NCI-H146 treated with DMSO at 0.1 percent for 48 hours (cell line): ENCODE results near the gene MYO5B.
"Not testable (repeated sequence)": the region's sequence is repeated elsewhere in the genome, so short reads cannot be mapped to it uniquely, and the experiment has no call there.

Experiments used
- DNase-seq: peaks from one replicate; lab custom pipeline; 2025; ENCODE audit not compliant: unreplicated experiment; lab: John Stamatoyannopoulos, UW

MYO5B gene

DNA sequence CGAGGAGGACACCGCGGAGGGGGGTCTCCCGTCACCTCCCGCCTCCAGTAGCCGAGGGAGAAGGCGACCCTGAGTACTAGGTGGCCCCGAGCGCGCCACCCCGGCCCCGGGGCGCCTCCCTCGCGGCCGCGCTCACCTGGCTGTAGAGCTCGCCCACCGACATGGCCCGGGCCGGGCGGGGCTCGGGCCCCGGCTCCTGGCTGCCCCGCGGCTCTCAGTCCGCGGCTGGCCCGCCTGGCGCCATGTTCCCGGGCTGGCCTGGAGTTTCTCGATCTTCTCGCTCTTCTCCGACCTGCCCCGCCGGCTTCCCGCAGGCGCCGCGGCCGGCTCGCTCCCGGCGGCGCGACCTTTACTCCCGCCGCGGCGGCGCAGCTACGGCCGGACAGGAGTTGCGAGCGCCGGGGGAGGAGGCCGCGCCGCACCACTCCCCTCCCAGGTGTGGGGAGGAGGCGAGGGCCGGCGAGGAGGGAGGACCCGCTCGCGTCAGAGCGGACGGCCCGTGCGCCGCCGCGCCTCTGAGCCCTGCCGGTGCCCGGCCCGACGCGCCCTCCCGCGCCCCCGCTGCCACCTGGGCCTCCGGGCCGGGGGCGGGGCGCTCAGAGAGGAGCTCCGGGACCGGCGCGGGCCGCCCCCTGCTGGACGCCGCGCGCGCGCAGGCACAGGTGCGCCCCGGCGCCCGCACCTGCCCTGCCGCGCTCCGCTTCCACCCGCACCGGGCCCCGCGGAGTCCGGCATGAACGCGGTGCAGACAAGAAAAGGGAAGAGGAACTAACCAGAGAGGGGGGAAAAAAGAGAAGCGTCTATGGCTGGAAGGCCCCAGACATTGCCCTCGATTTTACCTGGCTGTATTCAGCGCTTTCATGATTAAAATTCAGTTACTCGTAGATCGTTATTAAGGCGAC, at the start of gene MYO5B:
Gene MYO5B, minus strand, starts transcription at position 517 of the 902 bp plus-strand sequence. Its CDS starts 354 bp downstream, at position 163.
- DNase-seq, result peak; percentile 47

- DNase-seq, result not testable (repeated sequence)
These were observed 46.8 kb upstream of the MYO5B start for GRCh38 chr18:50241768-50242167.

- no peak for DNase-seq
These were observed 45.2 kb upstream of the MYO5B start for GRCh38 chr18:50240080-50240563.

GRCh38 chr18:50232419-50232818, 37.5 kb upstream of the MYO5B start:
- no peak for DNase-seq

- no peak for DNase-seq
These were observed 36.7 kb upstream of the MYO5B start for GRCh38 chr18:50231621-50232020.

DNA sequence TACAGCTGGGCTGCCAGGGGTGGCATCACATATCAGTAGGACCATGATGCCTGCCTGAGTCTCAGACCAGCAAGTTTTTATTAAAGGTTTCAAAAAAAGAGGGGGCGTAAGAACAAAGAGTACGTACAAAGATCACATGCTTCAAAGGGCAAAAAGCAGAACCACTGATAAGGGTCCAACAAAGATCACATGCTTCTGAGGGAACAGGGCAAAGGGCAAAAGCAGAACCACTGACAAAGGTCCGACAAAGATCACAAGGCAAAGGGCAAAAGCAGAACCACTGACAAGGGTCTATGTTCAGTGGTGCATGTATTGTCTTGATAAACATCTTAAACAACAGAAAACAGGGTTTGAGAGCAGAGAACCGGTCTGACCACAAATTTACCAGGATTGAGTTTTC, 25.3 kb upstream of the MYO5B start:
- not testable (repeated sequence) for DNase-seq

GRCh38 chr18:50218432-50219197, 23.7 kb upstream of the MYO5B start:
- no peak for DNase-seq

DNA sequence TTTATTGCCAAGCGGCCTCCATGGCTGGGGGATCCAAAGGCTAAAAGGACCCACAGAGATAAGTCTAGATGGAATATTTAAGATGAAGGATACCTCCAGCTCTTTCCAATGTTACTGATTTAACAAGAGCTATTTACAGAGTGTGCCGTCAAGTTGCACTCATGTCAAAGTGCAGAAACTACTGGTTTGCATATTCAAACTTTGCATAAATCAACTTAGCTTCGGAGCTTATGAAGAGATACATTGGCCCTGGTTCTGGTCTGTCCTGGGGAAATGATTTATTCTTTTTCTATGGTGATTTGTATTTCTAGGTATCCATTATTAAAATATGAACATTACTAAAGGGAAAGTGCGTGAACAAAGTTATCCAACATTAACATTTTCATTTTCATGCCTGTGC, 14.4 kb upstream of the MYO5B start:
- no peak for DNase-seq

GRCh38 chr18:50207722-50208121, 12.8 kb upstream of the MYO5B start:
- DNase-seq, result no peak

GRCh38 chr18:50203801-50204604, 9.1 kb upstream of the MYO5B start:
- peak; percentile 80 for DNase-seq

GRCh38 chr18:50201476-50202018, 6.6 kb upstream of the MYO5B start:
- DNase-seq, result no peak

- no peak for DNase-seq
These were observed 5.0 kb upstream of the MYO5B start for GRCh38 chr18:50199921-50200320.

GRCh38 chr18:50199346-50199855, 4.5 kb upstream of the MYO5B start:
- DNase-seq, result no peak

DNA sequence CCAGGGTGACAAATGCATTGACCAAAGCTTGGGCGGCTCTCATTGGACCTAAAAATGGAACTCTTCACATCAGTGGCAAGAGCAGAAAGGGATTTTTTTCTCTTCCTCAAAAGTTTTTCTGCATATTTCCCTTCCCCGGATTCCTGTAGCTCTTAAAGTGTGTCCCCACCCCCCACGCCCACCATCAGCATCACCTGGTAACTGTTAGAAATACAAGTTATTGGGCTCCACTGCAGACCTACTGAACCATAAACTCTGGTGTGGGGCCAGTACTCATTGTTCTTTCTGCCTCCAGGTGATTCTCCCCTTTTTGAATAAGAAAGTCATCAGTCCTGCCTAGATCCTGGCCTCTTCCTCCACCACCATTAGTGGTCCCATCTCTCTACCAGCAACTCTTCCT, 1.3 kb upstream of the MYO5B start:
- DNase-seq, result no peak

DNA sequence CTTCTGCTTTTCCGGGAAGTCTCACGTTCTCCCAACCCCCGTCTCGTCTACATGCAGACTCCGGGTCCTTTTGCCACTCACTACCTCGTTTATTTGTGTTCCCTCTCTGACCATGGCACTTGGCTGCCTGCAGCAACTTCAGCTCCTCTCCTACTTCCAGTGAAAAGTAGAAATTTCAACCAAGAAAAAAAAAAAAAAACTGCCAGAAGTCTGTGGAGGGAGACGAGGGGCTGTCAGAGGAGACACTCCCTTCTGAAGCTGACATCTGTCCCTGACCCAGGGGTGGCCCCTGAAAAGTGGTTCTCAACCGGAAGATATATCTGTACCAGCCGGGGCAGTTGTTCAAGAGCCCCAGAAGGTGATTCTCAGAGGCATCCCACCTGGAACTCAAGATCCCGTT, 742 bp upstream of the MYO5B start:
- no peak for DNase-seq

- DNase-seq, result no peak
These were observed 934 bp downstream of the MYO5B start for GRCh38 chr18:50193796-50194630.

GRCh38 chr18:50192995-50193795, 1.8 kb downstream of the MYO5B start:
- no peak for DNase-seq

- DNase-seq, result no peak
These were observed 4.0 kb downstream of the MYO5B start for GRCh38 chr18:50190926-50191325.

DNA sequence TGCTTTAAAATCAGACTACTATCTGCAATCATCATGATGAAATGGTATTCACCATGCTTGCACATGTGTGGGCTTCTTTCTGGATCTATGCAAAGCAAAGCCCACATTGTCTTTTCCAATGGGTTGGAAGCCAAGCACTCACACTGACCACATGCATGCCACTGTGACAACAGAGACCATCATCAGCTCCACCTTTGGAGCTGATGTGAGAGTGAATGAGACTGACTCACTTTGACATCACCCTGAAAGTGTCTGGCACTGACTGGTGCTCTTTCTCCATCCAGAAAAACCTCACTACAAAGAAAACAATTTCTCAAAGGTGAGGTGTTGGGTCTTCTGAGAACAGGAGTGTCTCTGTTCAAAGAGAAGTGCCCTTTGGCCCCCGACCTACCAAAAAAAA, 4.7 kb downstream of the MYO5B start:
- no peak for DNase-seq
